PC-9 (cell line): ENCODE results near the gene SH3BP4. TPM values are rescaled to one million over a fixed set of nuclear protein-coding genes. Genes with fewer than 3 reads are reported as not detected.

Experiments used
- BruUV-seq: library from RNA; stranded (reverse); fragments of 400-500 nt; replicated peaks from 2 replicates; lab custom pipeline; 2021; lab: Mats Ljungman, UMichigan
- CTCF ChIA-PET: fragments of 300-600 bp; sonication (Branson Sonifier 250); formaldehyde crosslinking; loops from one replicate; lab custom pipeline; 2022; ENCODE audit warnings: antibody characterized with exemption; lab: Charles Lee
- POLR2A ChIA-PET: fragments of 300-600 bp; sonication (Branson Sonifier 250); formaldehyde crosslinking; loops from one replicate; lab custom pipeline; 2022; ENCODE audit warnings: antibody characterized with exemption; ENCODE audit not compliant: unreplicated experiment; lab: Charles Lee
- DNase-seq, 2 experiments: peaks; one replicate each; pipeline versions ENCODE4 v3.0.0 to v3.0.0-alpha.2; 2015 to 2022; ENCODE audit warnings: mixed read lengths in 1 of 2
- H2AFZ ChIP-seq: fragments of 200-600 bp; sonication (generic); 2 replicates; pipeline ENCODE4 v1.8.1; 2017; ENCODE audit warnings: antibody characterized with exemption
- H3F3A ChIP-seq: fragments of 200-600 bp; sonication (generic); 2 replicates; pipeline ENCODE4 v1.8.1; 2017; ENCODE audit warnings: antibody characterized with exemption, mild to moderate bottlenecking, low read depth; ENCODE audit not compliant: insufficient read depth
- H3K27ac ChIP-seq: fragments of 200-600 bp; sonication (generic); 2 replicates; pipeline ENCODE4 v1.6.1; 2016; ENCODE audit warnings: mixed run types
- H3K27me3 ChIP-seq: fragments of 200-600 bp; sonication (generic); 2 replicates; pipeline ENCODE4 v1.6.1; 2016; ENCODE audit warnings: low read depth, mixed run types; ENCODE audit not compliant: insufficient read depth
- H3K36me3 ChIP-seq: fragments of 200-600 bp; sonication (generic); 2 replicates; pipeline ENCODE4 v1.6.1; 2016; ENCODE audit warnings: low read depth, mixed run types
- H3K4me1 ChIP-seq: fragments of 200-600 bp; sonication (generic); replicated peaks from 2 replicates; pipeline ENCODE4 v1.6.1; 2016; ENCODE audit warnings: mixed run types; ENCODE audit not compliant: insufficient read depth
- H3K4me2 ChIP-seq: fragments of 200-600 bp; sonication (generic); 2 replicates; pipeline ENCODE4 v1.6.1; 2017; ENCODE audit warnings: mixed run types
- H3K4me3 ChIP-seq: fragments of 200-600 bp; sonication (generic); 2 replicates; pipeline ENCODE4 v1.6.1; 2016; ENCODE audit warnings: mixed run types
- H3K79me2 ChIP-seq: fragments of 200-600 bp; sonication (generic); 2 replicates; pipeline ENCODE4 v1.6.1; 2017; ENCODE audit warnings: low read depth, mixed run types
- H3K9me2 ChIP-seq: fragments of 200-600 bp; sonication (generic); 2 replicates; pipeline ENCODE4 v1.8.1; 2017; ENCODE audit warnings: mild to moderate bottlenecking; ENCODE audit not compliant: insufficient read depth
- H3K9me3 ChIP-seq: fragments of 200-600 bp; sonication (generic); 2 replicates; pipeline ENCODE4 v1.8.1; 2016; ENCODE audit warnings: low read depth; ENCODE audit not compliant: insufficient read depth
- H4K20me1 ChIP-seq: fragments of 200-600 bp; sonication (generic); 2 replicates; pipeline ENCODE4 v1.8.1; 2017; ENCODE audit not compliant: insufficient read depth
- CTCF ChIP-seq: fragments of 200-600 bp; sonication (generic); conservative IDR thresholded peaks from 2 replicates; pipeline ENCODE4 v1.6.1; 2017; ENCODE audit warnings: mixed run types, antibody characterized with exemption, mild to moderate bottlenecking, moderate library complexity
- EZH2 ChIP-seq: fragments of 200-600 bp; sonication (generic); IDR thresholded peaks from 2 replicates; pipeline ENCODE4 v1.8.0; 2017; ENCODE audit warnings: antibody characterized with exemption, low read depth
- intact Hi-C: fragments of 100-400 bp; cut with micrococcal nuclease; formaldehyde crosslinking; loops from one replicate; pipeline ENCODE4 v1.10.0; 2022; ENCODE audit not compliant: unreplicated experiment
- total RNA-seq: library from RNA; stranded (reverse); gene quantifications from 2 replicates; pipeline ENCODE4 v1.2.3, GENCODE V29; 2021

Gene SH3BP4
- total RNA-seq, 1 experiment from 2014 or later: 131 TPM

- H4K20me1 ChIP-seq: no peaks in the 10 kb centered on the region
- peak overlapping the region; percentile 22 for H3K4me2 ChIP-seq
- intact Hi-C loops: loop anchor here (1.0 kb wide), 1 partner anchor 43 kb away; no protein-coding TSS in a partner anchor
- peak; percentile 72 to 84 for DNase-seq
- H3K27me3 ChIP-seq: no peaks in the 10 kb centered on the region
- H3K4me1 ChIP-seq: peaks cover 16% of the 10 kb centered on the region
- no peak for TF ChIP-seq CTCF
- TF ChIP-seq EZH2: no peak
- no peaks in the 10 kb centered on the region for H3K9me2 ChIP-seq
- H3K9me3 ChIP-seq: no peaks in the 10 kb centered on the region
- no TSS peak for BruUV-seq
- CTCF ChIA-PET: interaction anchor here (1.1 kb wide), 1 partner anchor 37 kb away, joined by 3 read pairs; no protein-coding TSS in a partner anchor
- POLR2A ChIA-PET: interaction anchor here (0.5 to 0.7 kb wide), 4 partner anchors 27 to 1329 kb away, joined by 3 to 8 read pairs (median 6); no protein-coding TSS in a partner anchor
- no peaks in the 10 kb centered on the region for H3K79me2 ChIP-seq
- H3K27ac ChIP-seq: peak overlapping the region; percentile 16
- no peak overlapping the region for H2AFZ ChIP-seq
- H3K4me3 ChIP-seq: no peak overlapping the region
- H3K36me3 ChIP-seq: no peaks in the 10 kb centered on the region
- peaks cover 4% of the 10 kb centered on the region; the same call in 1 of the 2 replicates for H3F3A ChIP-seq
These were observed 118.4 kb downstream of the SH3BP4 start for GRCh38 chr2:235070063-235070706.

- Histone ChIP-seq H3K27ac (no peak overlapping the region), H4K20me1 (no peaks in the 10 kb centered on the region), H3K36me3 (no peaks in the 10 kb centered on the region), H3K79me2 (no peaks in the 10 kb centered on the region), H3K4me2 (no peak overlapping the region), H3K27me3 (no peaks in the 10 kb centered on the region), H3K9me3 (no peaks in the 10 kb centered on the region), H2AFZ (no peak overlapping the region), H3F3A (peaks cover 4% of the 10 kb centered on the region; the same call in 1 of the 2 replicates), H3K4me1 (peaks cover 16% of the 10 kb centered on the region), H3K4me3 (no peak overlapping the region), H3K9me2 (no peaks in the 10 kb centered on the region)
- BruUV-seq: no TSS peak
- intact Hi-C loops: no loop called here
- POLR2A ChIA-PET: interaction anchor here (0.6 kb wide), 1 partner anchor 144 kb away, joined by 3 read pairs; no protein-coding TSS in a partner anchor
- CTCF ChIA-PET: interaction anchor here (0.7 kb wide), 1 partner anchor 354 kb away, joined by 17 read pairs; no protein-coding TSS in a partner anchor
- no peak for DNase-seq
- no peak for TF ChIP-seq CTCF
- TF ChIP-seq EZH2: no peak
These were observed 122.1 kb downstream of the SH3BP4 start for GRCh38 chr2:235073868-235074413.

GRCh38 chr2:235077046-235077445 is 125.2 kb downstream of the SH3BP4 start:
- no TSS peak for BruUV-seq
- H3K4me3 ChIP-seq: no peak overlapping the region
- no peak overlapping the region for H3K4me2 ChIP-seq
- no peaks in the 10 kb centered on the region for H3K9me3 ChIP-seq
- intact Hi-C loops: no loop called here
- no peaks in the 10 kb centered on the region for H3K27me3 ChIP-seq
- no peak for DNase-seq
- no peak overlapping the region for H2AFZ ChIP-seq
- ChIA-PET CTCF (no interaction called here), POLR2A (no interaction called here)
- H4K20me1 ChIP-seq: no peaks in the 10 kb centered on the region
- H3K4me1 ChIP-seq: no peaks in the 10 kb centered on the region
- no peaks in the 10 kb centered on the region for H3K79me2 ChIP-seq
- H3K36me3 ChIP-seq: no peaks in the 10 kb centered on the region
- H3F3A ChIP-seq: peaks cover 8% of the 10 kb centered on the region; the same call in 1 of the 2 replicates
- no peak overlapping the region for H3K27ac ChIP-seq
- no peaks in the 10 kb centered on the region for H3K9me2 ChIP-seq
- TF ChIP-seq EZH2: no peak
- TF ChIP-seq CTCF: no peak
